Activated naive CD8-positive, alpha-beta T cell (primary cell): ENCODE data around the gene GNAS-AS1.

Experiments used
- H3K27ac Mint-ChIP-seq: one replicate; pipeline ENCODE4 v1.8.0; 2021; ENCODE audit warnings: mixed read lengths
- H3K27me3 Mint-ChIP-seq: one replicate; pipeline ENCODE4 v1.8.0; 2021; ENCODE audit warnings: mixed read lengths
- H3K36me3 Mint-ChIP-seq: one replicate; pipeline ENCODE4 v1.8.0; 2021; ENCODE audit warnings: mixed read lengths
- H3K4me1 Mint-ChIP-seq: one replicate; pipeline ENCODE4 v1.8.0; 2021; ENCODE audit warnings: low read depth, mixed read lengths
- H3K4me3 Mint-ChIP-seq: one replicate; pipeline ENCODE4 v1.8.0; 2021; ENCODE audit warnings: mild to moderate bottlenecking, mixed read lengths
- H3K9me3 Mint-ChIP-seq: one replicate; pipeline ENCODE4 v1.8.0; 2021; ENCODE audit warnings: low read depth, mixed read lengths

Gene GNAS-AS1

DNA sequence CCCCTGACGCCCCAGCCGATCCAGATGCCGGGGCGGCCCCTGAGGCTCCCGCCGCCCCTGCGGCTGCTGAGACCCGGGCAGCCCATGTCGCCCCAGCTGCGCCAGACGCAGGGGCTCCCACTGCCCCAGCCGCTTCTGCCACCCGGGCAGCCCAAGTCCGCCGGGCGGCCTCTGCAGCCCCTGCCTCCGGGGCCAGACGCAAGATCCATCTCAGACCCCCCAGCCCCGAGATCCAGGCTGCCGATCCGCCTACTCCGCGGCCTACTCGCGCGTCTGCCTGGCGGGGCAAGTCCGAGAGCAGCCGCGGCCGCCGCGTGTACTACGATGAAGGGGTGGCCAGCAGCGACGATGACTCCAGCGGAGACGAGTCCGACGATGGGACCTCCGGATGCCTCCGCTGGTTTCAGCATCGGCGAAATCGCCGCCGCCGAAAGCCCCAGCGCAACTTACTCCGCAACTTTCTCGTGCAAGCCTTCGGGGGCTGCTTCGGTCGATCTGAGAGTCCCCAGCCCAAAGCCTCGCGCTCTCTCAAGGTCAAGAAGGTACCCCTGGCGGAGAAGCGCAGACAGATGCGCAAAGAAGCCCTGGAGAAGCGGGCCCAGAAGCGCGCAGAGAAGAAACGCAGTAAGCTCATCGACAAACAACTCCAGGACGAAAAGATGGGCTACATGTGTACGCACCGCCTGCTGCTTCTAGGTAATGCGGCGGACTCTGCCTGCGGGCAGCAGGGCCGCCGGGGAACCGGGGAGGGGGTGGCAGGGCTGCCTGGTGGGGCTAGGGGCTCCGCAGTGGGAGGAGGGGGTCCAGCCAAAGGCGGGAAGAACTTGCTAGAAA, 4.2 kb upstream of the GNAS-AS1 start:
- Mint-ChIP-seq H3K36me3 (no peaks in the 10 kb centered on the region), H3K9me3 (no peaks in the 10 kb centered on the region), H3K4me3 (peak overlapping the region; percentile 44), H3K27ac (no peak overlapping the region), H3K4me1 (peaks cover 21% of the 10 kb centered on the region), H3K27me3 (peaks cover 12% of the 10 kb centered on the region)

DNA sequence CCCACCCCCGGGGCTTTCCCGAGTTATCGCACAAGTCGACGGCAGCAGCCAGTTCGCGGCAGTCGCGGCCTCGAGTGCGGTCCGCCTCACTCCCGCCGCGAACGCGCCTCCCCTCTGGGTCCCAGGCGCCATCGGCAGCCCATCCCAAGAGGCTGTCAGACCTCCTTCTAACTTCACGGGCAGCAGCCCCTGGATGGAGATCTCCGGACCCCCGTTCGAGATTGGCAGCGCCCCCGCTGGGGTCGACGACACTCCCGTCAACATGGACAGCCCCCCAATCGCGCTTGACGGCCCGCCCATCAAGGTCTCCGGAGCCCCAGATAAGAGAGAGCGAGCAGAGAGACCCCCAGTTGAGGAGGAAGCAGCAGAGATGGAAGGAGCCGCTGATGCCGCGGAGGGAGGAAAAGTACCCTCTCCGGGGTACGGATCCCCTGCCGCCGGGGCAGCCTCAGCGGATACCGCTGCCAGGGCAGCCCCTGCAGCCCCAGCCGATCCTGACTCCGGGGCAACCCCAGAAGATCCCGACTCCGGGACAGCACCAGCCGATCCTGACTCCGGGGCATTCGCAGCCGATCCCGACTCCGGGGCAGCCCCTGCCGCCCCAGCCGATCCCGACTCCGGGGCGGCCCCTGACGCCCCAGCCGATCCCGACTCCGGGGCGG, 3.4 kb upstream of the GNAS-AS1 start:
- Mint-ChIP-seq H3K9me3 (no peaks in the 10 kb centered on the region), H3K27me3 (peaks cover 17% of the 10 kb centered on the region), H3K36me3 (no peaks in the 10 kb centered on the region), H3K4me3 (peak overlapping the region; percentile 76), H3K27ac (no peak overlapping the region), H3K4me1 (peaks cover 26% of the 10 kb centered on the region)

DNA sequence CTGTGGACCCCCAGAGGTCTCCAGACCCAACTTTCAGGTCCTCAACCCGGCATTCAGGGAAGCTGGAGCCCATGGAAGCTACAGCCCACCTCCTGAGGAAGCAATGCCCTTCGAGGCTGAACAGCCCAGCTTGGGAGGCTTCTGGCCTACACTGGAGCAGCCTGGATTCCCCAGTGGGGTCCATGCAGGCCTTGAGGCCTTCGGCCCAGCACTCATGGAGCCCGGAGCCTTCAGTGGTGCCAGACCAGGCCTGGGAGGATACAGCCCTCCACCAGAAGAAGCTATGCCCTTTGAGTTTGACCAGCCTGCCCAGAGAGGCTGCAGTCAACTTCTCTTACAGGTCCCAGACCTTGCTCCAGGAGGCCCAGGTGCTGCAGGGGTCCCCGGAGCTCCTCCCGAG, 2.8 kb upstream of the GNAS-AS1 start:
- Mint-ChIP-seq H3K36me3 (no peaks in the 10 kb centered on the region), H3K27ac (no peak overlapping the region), H3K4me3 (no peak overlapping the region), H3K4me1 (peaks cover 26% of the 10 kb centered on the region), H3K27me3 (peaks cover 17% of the 10 kb centered on the region), H3K9me3 (no peaks in the 10 kb centered on the region)

DNA sequence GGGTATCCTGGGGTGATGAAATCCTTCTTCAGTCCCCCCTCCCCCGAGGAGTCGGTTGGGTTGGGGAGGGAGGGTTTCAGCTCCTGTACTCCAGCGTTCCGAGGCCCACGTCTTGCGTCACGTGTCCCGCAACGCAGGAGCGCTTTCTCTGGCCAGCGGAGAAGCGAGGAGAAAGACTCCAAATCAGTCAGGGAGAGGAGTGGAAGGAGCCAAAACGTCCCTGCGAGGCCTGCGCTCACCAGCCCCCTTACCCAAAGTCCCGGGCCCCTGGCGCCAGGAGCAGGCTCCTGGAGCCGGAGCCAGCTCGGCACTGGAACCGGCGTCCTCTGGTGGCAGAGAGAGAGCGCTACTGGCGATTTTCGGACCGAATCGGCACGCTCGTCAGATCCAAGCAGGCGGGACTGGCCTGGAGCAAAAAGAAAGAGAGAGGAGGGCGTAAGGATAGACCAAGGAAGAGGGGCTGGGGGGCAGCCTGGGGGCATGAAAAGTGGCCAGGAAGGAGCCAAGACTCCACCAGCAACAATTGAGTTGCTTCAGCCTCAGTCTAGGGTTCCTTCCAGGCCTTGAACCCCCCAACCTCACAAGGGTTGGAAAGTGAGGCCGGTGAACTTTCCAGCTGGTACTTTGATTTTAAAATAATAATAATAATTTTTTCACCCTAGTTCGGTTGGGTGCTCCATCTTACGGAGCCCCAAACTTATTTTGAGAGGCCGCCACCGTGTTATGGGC, 2.0 kb upstream of the GNAS-AS1 start, which contains the start of gene GNAS:
Gene GNAS (plus strand): TSS at position 174 of the 729 bp plus-strand sequence.
- Mint-ChIP-seq H3K4me1 (peaks cover 34% of the 10 kb centered on the region), H3K27ac (no peak within 1 kb of the TSS), H3K27me3 (peaks cover 14% of the 10 kb centered on the region), H3K36me3 (no peaks in the 10 kb centered on the region), H3K4me3 (peak within 1 kb of the TSS; percentile 93), H3K9me3 (no peaks in the 10 kb centered on the region)

DNA sequence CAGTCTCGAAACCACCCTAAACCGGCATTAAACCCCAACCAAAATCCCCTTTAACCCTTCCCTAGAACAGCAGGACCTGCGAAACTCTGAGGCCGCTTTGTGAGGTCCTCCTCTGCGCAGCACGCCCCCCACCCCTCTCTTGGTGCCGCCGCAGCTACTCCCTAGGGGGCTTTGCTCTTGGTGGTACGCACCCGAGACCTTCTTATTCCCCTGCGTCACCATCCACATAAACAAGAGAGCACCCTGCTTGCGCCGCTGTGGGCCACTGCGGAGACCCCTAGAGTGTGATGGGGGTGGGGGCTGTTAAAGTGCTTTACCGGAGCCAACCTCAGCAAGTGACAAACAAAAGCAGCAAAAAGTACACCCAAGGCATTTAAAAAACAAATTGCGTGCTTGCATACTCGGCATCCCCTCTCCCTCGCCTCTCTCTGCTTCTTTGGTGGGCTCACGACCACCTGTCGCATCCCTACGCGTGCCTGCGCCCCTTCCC, 1.3 kb upstream of the GNAS-AS1 start:
- Mint-ChIP-seq H3K9me3 (no peaks in the 10 kb centered on the region), H3K36me3 (no peaks in the 10 kb centered on the region), H3K27ac (no peak overlapping the region), H3K4me1 (peaks cover 39% of the 10 kb centered on the region), H3K4me3 (peak overlapping the region; percentile 93), H3K27me3 (peaks cover 11% of the 10 kb centered on the region)

- Mint-ChIP-seq H3K4me1 (peaks cover 41% of the 10 kb centered on the region), H3K9me3 (no peaks in the 10 kb centered on the region), H3K27me3 (peaks cover 13% of the 10 kb centered on the region), H3K4me3 (peak overlapping the region; percentile 93), H3K27ac (no peak overlapping the region), H3K36me3 (no peaks in the 10 kb centered on the region)
Measured at GRCh38 chr20:58851221-58851968, 693 bp upstream of the GNAS-AS1 start.

GRCh38 chr20:58847463-58847862, 3.2 kb downstream of the GNAS-AS1 start:
- Mint-ChIP-seq H3K27ac (no peak overlapping the region), H3K4me1 (peaks cover 34% of the 10 kb centered on the region), H3K36me3 (no peaks in the 10 kb centered on the region), H3K4me3 (no peak overlapping the region), H3K27me3 (peaks cover 19% of the 10 kb centered on the region), H3K9me3 (no peaks in the 10 kb centered on the region)

- Mint-ChIP-seq H3K9me3 (no peaks in the 10 kb centered on the region), H3K4me3 (no peak overlapping the region), H3K27ac (no peak overlapping the region), H3K27me3 (peaks cover 26% of the 10 kb centered on the region), H3K4me1 (peaks cover 27% of the 10 kb centered on the region), H3K36me3 (no peaks in the 10 kb centered on the region)
Measured at GRCh38 chr20:58845706-58846105, 5.0 kb downstream of the GNAS-AS1 start.

GRCh38 chr20:58843128-58843556, 7.6 kb downstream of the GNAS-AS1 start:
- Mint-ChIP-seq H3K9me3 (no peaks in the 10 kb centered on the region), H3K27me3 (peaks cover 25% of the 10 kb centered on the region), H3K4me3 (no peak overlapping the region), H3K36me3 (no peaks in the 10 kb centered on the region), H3K27ac (no peak overlapping the region), H3K4me1 (peaks cover 20% of the 10 kb centered on the region)

GRCh38 chr20:58842276-58842675, 8.4 kb downstream of the GNAS-AS1 start:
- peaks cover 13% of the 10 kb centered on the region for H3K4me1 Mint-ChIP-seq
- H3K27ac Mint-ChIP-seq = no peak overlapping the region
- no peaks in the 10 kb centered on the region for H3K9me3 Mint-ChIP-seq
- H3K36me3 Mint-ChIP-seq = no peaks in the 10 kb centered on the region
- peaks cover 25% of the 10 kb centered on the region for H3K27me3 Mint-ChIP-seq
- no peak overlapping the region for H3K4me3 Mint-ChIP-seq

DNA sequence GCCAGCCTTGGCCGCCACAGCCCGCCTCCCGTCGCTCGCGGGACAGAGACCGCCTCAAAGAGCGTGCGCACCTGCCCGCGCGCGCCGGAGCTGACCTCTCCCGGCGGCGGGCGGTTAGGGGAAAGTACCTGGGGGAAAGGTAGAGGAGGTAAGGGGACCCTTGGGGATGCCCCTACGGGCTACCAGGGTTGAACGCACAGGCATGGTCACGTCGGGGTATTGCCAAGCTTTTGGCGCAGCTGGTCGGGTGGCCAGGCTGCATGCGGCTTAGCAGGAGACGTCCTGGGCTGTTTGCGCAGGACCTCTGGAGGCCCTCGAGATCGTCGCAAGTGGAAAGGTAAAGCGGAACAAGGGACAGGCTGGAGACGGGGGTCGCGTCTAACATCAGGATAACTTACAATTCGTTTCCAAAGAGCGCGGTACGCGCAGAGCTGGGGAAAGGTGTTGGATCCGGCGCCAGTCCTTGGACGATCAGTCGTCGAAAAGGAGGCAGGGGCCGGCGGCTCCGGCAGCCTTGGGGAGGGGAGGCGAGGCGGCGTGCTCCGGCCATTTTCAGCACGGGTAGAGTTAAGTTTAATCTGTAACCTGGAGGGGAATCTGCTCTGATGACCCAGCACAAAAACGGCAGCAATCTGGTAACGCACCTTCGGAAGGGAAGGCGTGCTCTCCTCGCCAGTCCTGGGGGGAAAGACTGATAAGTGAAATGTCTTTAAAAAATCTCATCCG, 9.0 kb downstream of the GNAS-AS1 start:
- H3K27ac Mint-ChIP-seq = no peak overlapping the region

GRCh38 chr20:58840816-58841538, 9.7 kb downstream of the GNAS-AS1 start:
- no peaks in the 10 kb centered on the region for H3K36me3 Mint-ChIP-seq
- H3K27me3 Mint-ChIP-seq = peaks cover 26% of the 10 kb centered on the region
- peaks cover 8% of the 10 kb centered on the region for H3K4me1 Mint-ChIP-seq
- no peak overlapping the region for H3K27ac Mint-ChIP-seq
- no peaks in the 10 kb centered on the region for H3K9me3 Mint-ChIP-seq
- H3K4me3 Mint-ChIP-seq = no peak overlapping the region

More for the DNA sequence above, 9.0 kb downstream of the GNAS-AS1 start:
- H3K4me3 Mint-ChIP-seq = no peak overlapping the region
- H3K4me1 Mint-ChIP-seq = peaks cover 8% of the 10 kb centered on the region
- H3K27me3 Mint-ChIP-seq = peaks cover 23% of the 10 kb centered on the region
- no peaks in the 10 kb centered on the region for H3K9me3 Mint-ChIP-seq
- no peaks in the 10 kb centered on the region for H3K36me3 Mint-ChIP-seq

DNA sequence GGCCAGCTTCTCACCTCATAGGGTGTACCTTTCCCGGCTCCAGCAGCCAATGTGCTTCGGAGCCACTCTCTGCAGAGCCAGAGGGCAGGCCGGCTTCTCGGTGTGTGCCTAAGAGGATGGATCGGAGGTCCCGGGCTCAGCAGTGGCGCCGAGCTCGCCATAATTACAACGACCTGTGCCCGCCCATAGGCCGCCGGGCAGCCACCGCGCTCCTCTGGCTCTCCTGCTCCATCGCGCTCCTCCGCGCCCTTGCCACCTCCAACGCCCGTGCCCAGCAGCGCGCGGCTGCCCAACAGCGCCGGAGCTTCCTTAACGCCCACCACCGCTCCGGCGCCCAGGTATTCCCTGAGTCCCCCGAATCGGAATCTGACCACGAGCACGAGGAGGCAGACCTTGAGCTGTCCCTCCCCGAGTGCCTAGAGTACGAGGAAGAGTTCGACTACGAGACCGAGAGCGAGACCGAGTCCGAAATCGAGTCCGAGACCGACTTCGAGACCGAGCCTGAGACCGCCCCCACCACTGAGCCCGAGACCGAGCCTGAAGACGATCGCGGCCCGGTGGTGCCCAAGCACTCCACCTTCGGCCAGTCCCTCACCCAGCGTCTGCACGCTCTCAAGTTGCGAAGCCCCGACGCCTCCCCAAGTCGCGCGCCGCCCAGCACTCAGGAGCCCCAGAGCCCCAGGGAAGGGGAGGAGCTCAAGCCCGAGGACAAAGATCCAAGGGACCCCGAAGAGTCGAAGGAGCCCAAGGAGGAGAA, 10.5 kb downstream of the GNAS-AS1 start:
- H3K4me3 Mint-ChIP-seq = peak overlapping the region; percentile 58
- peaks cover 8% of the 10 kb centered on the region for H3K4me1 Mint-ChIP-seq
- no peaks in the 10 kb centered on the region for H3K36me3 Mint-ChIP-seq
- H3K9me3 Mint-ChIP-seq = no peaks in the 10 kb centered on the region
- H3K27ac Mint-ChIP-seq = no peak overlapping the region
- H3K27me3 Mint-ChIP-seq = peaks cover 25% of the 10 kb centered on the region
